ENCODE data around the gene TNK1.
A peak's percentile ranks its signal among the peaks of the same experiment; 100 is the strongest.

Gene TNK1

DNA sequence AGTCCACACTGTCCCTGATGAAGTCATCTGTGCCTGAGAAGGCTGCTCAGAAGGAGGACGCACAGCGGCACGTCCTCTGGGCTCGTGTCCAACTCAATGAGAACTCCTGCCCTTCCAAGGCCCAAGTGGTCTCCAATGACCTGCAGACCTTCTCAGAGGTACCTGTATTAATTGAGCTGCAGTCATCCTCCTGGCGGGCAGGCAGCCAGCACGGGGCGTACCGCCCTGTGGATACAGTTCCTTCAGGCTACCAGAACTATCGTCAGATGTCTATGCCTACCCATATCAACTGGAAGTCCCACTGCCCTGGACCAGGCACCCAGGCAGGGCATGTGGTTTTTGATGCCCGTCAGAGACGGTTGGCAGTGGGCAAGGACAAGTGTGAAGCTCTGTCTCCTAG lies 51.4 kb downstream of the TNK1 start:
- TF ChIP-seq, protein P1, sequence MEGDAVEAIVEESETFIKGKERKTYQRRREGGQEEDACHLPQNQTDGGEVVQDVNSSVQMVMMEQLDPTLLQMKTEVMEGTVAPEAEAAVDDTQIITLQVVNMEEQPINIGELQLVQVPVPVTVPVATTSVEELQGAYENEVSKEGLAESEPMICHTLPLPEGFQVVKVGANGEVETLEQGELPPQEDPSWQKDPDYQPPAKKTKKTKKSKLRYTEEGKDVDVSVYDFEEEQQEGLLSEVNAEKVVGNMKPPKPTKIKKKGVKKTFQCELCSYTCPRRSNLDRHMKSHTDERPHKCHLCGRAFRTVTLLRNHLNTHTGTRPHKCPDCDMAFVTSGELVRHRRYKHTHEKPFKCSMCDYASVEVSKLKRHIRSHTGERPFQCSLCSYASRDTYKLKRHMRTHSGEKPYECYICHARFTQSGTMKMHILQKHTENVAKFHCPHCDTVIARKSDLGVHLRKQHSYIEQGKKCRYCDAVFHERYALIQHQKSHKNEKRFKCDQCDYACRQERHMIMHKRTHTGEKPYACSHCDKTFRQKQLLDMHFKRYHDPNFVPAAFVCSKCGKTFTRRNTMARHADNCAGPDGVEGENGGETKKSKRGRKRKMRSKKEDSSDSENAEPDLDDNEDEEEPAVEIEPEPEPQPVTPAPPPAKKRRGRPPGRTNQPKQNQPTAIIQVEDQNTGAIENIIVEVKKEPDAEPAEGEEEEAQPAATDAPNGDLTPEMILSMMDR (IDR thresholded peaks at IDR 0.05; ENCODE audit: extremely low read depth, insufficient read depth, missing control alignments) = no peak
- in situ Hi-C loops (cut with MboI; ENCODE audit: low pct_unique_long_range_greater_than_20kb, low sequenced_read_pairs, unreplicated experiment) = no loop called here

DNA sequence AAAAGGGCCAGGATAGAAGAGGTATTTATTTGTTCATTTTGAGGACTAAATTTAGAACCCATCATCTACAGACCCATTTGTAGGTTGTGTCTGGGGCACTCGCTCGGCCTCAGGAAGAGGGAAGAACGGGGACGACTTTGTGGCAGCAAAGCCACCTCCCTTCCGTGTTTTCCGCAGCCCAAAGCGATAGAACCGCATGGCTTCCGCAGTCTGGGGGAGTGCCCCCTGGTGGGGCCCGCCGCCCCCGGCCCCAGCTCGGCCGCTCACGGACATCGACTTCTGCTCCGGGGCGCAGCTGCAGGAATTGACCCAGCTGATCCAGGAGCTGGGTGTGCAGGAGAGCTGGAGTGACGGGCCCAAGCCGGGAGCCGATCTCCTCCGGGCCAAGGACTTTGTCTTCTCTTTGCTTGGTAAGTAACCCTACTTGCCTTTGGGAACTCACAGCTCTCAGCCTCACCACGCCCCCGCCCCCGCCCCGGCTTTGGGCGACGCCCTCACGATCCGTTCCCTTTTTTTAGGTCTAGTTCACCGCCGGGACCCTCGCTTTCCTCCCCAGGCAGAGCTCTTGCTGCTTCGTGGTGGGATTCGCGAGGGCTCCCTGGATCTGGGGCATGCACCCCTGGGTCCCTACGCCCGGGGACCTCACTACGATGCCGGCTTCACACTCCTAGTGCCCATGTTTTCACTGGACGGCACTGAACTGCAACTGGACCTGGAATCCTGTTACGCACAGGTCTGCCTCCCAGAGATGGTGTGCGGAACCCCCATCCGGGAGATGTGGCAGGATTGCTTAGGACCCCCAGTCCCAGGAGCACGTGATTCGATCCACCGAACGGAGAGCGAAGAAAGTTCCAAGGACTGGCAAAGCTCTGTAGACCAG lies 55.0 kb downstream of the TNK1 start:
- in situ Hi-C loops (cut with MboI; ENCODE audit: low pct_unique_long_range_greater_than_20kb, low sequenced_read_pairs, unreplicated experiment) = no loop called here
- no peak for DNase-seq (ENCODE audit: low spot score)
- TF ChIP-seq, protein P1 (IDR thresholded peaks at IDR 0.05; ENCODE audit: extremely low read depth, insufficient read depth, missing control alignments) = peak; percentile 44

More for the DNA sequence above, 51.4 kb downstream of the TNK1 start:
- DNase-seq (ENCODE audit: low spot score) = no peak

- TF ChIP-seq, protein P1 (IDR thresholded peaks at IDR 0.05; ENCODE audit: extremely low read depth, insufficient read depth, missing control alignments) = peak; percentile 88
- DNase-seq (ENCODE audit: low spot score) = peak; percentile 78
- in situ Hi-C loops (cut with MboI; ENCODE audit: low pct_unique_long_range_greater_than_20kb, low sequenced_read_pairs, unreplicated experiment) = no loop called here
Measured at GRCh38 chr17:7436556-7437368, 55.9 kb downstream of the TNK1 start.

DNA sequence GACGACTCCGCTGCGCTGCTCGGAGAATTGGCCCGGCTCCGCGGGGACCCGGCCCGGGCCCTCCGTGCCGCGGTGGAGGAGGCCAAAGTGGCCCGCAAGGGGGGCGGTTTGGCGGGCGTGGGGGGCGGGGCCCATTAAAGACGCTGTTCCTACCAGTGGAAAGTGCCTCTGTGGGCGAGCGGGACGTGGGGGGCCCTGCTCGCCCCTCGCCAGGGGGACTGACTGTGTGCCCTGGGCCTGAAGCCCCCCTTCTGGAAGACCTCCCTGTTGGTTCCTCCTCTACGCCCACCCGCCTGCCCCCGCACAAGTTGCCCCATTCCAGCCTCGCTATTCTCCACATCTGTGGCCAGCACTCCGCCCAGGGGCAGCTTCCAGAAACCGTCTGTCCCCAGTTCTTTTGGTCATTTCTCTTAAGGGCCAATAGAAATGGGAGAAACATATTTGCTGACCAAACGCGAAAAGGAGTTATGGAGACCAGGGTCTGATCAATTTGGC lies 56.5 kb downstream of the TNK1 start:
- DNase-seq (ENCODE audit: low spot score) = no peak
- in situ Hi-C loops (cut with MboI; ENCODE audit: low pct_unique_long_range_greater_than_20kb, low sequenced_read_pairs, unreplicated experiment) = no loop called here
- TF ChIP-seq, protein P1 (IDR thresholded peaks at IDR 0.05; ENCODE audit: extremely low read depth, insufficient read depth, missing control alignments) = no peak

GRCh38 chr17:7437950-7438614 lies 57.2 kb downstream of the TNK1 start:
- no peak for DNase-seq (ENCODE audit: low spot score)
- in situ Hi-C loops (cut with MboI; ENCODE audit: low pct_unique_long_range_greater_than_20kb, low sequenced_read_pairs, unreplicated experiment) = no loop called here
- TF ChIP-seq, protein P1 (IDR thresholded peaks at IDR 0.05; ENCODE audit: extremely low read depth, insufficient read depth, missing control alignments) = no peak
